Measurements from ENCODE around the gene ALDH1L1.

GRCh38 chr3:126146034-126146433, 34.4 kb downstream of the ALDH1L1 start:
- TF ChIP-seq CTCF (IDR thresholded peaks at IDR 0.05; ENCODE audit: low read depth, low read length) (no peak), POLR2A (IDR thresholded peaks at IDR 0.05; ENCODE audit: extremely low read depth, insufficient read length) (no peak)

All from NB4 (cell line).